ENCODE data around the gene FOXP1.

Gene FOXP1

GRCh38 chr3:71206305-71207165, 377.0 kb downstream of the FOXP1 start:
- Histone ChIP-seq H3K9ac (ENCODE audit: low read length) (no peak overlapping the region), H3K4me1 (ENCODE audit: low read length) (no peaks in the 10 kb centered on the region), H3K27ac (ENCODE audit: low read length) (no peak overlapping the region), H3K9me3 (ENCODE audit: insufficient read depth, low read length) (no peaks in the 10 kb centered on the region), H4K20me1 (ENCODE audit: insufficient read depth, low read length) (no peaks in the 10 kb centered on the region), H3K4me2 (ENCODE audit: low read length) (no peak overlapping the region), H3K4me3 (ENCODE audit: low read length) (no peak overlapping the region), H2AFZ (ENCODE audit: low read depth, low read length) (no peak overlapping the region), H3K36me3 (replicated peaks; ENCODE audit: low read depth, low read length) (no peaks in the 10 kb centered on the region), H3K27me3 (ENCODE audit: low read depth, low read length) (no peaks in the 10 kb centered on the region), H3K79me2 (ENCODE audit: low read length) (no peaks in the 10 kb centered on the region)
- no peak for TF ChIP-seq EZH2phosphoT487 (IDR thresholded peaks at IDR 0.05; ENCODE audit: low read depth)
- TF ChIP-seq, protein P1, sequence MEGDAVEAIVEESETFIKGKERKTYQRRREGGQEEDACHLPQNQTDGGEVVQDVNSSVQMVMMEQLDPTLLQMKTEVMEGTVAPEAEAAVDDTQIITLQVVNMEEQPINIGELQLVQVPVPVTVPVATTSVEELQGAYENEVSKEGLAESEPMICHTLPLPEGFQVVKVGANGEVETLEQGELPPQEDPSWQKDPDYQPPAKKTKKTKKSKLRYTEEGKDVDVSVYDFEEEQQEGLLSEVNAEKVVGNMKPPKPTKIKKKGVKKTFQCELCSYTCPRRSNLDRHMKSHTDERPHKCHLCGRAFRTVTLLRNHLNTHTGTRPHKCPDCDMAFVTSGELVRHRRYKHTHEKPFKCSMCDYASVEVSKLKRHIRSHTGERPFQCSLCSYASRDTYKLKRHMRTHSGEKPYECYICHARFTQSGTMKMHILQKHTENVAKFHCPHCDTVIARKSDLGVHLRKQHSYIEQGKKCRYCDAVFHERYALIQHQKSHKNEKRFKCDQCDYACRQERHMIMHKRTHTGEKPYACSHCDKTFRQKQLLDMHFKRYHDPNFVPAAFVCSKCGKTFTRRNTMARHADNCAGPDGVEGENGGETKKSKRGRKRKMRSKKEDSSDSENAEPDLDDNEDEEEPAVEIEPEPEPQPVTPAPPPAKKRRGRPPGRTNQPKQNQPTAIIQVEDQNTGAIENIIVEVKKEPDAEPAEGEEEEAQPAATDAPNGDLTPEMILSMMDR (IDR thresholded peaks at IDR 0.05; ENCODE audit: low read depth, low read length): no peak

- no peaks in the 10 kb centered on the region for H3K9me3 ChIP-seq (ENCODE audit: insufficient read depth, low read length)
- H2AFZ ChIP-seq (ENCODE audit: low read depth, low read length): no peak overlapping the region
- H3K4me1 ChIP-seq (ENCODE audit: low read length): no peaks in the 10 kb centered on the region
- no peaks in the 10 kb centered on the region for H3K79me2 ChIP-seq (ENCODE audit: low read length)
- no peaks in the 10 kb centered on the region for H3K27me3 ChIP-seq (ENCODE audit: low read depth, low read length)
- H3K9ac ChIP-seq (ENCODE audit: low read length): no peak overlapping the region
- no peaks in the 10 kb centered on the region for H4K20me1 ChIP-seq (ENCODE audit: insufficient read depth, low read length)
- no peak overlapping the region for H3K4me2 ChIP-seq (ENCODE audit: low read length)
- H3K27ac ChIP-seq (ENCODE audit: low read length): no peak overlapping the region
- TF ChIP-seq EZH2phosphoT487 (IDR thresholded peaks at IDR 0.05; ENCODE audit: low read depth): no peak
- H3K36me3 ChIP-seq (replicated peaks; ENCODE audit: low read depth, low read length): no peaks in the 10 kb centered on the region
- H3K4me3 ChIP-seq (ENCODE audit: low read length): no peak overlapping the region
Measured at GRCh38 chr3:71203727-71204488, 379.6 kb downstream of the FOXP1 start.

GRCh38 chr3:71202848-71203533, 380.5 kb downstream of the FOXP1 start:
- Histone ChIP-seq H3K4me2 (ENCODE audit: low read length) (no peak overlapping the region), H3K79me2 (ENCODE audit: low read length) (no peaks in the 10 kb centered on the region), H3K9ac (ENCODE audit: low read length) (no peak overlapping the region), H3K9me3 (ENCODE audit: insufficient read depth, low read length) (no peaks in the 10 kb centered on the region), H3K27ac (ENCODE audit: low read length) (no peak overlapping the region), H4K20me1 (ENCODE audit: insufficient read depth, low read length) (no peaks in the 10 kb centered on the region), H3K27me3 (ENCODE audit: low read depth, low read length) (no peaks in the 10 kb centered on the region), H3K4me3 (ENCODE audit: low read length) (no peak overlapping the region), H3K36me3 (replicated peaks; ENCODE audit: low read depth, low read length) (no peaks in the 10 kb centered on the region), H2AFZ (ENCODE audit: low read depth, low read length) (no peak overlapping the region), H3K4me1 (ENCODE audit: low read length) (no peaks in the 10 kb centered on the region)
- TF ChIP-seq EZH2phosphoT487 (IDR thresholded peaks at IDR 0.05; ENCODE audit: low read depth): no peak
- TF ChIP-seq, protein P1 (IDR thresholded peaks at IDR 0.05; ENCODE audit: low read depth, low read length): no peak

GRCh38 chr3:71201939-71202338, 381.6 kb downstream of the FOXP1 start:
- no peak overlapping the region for H3K4me3 ChIP-seq (ENCODE audit: low read length)
- H3K27ac ChIP-seq (ENCODE audit: low read length): no peak overlapping the region
- H3K36me3 ChIP-seq (replicated peaks; ENCODE audit: low read depth, low read length): no peaks in the 10 kb centered on the region
- no peaks in the 10 kb centered on the region for H3K79me2 ChIP-seq (ENCODE audit: low read length)
- no peaks in the 10 kb centered on the region for H3K4me1 ChIP-seq (ENCODE audit: low read length)
- no peaks in the 10 kb centered on the region for H3K9me3 ChIP-seq (ENCODE audit: insufficient read depth, low read length)
- no peak overlapping the region for H3K9ac ChIP-seq (ENCODE audit: low read length)
- H2AFZ ChIP-seq (ENCODE audit: low read depth, low read length): no peak overlapping the region
- H3K4me2 ChIP-seq (ENCODE audit: low read length): no peak overlapping the region
- H3K27me3 ChIP-seq (ENCODE audit: low read depth, low read length): no peaks in the 10 kb centered on the region
- TF ChIP-seq EZH2phosphoT487 (IDR thresholded peaks at IDR 0.05; ENCODE audit: low read depth): no peak
- TF ChIP-seq, protein P1 (IDR thresholded peaks at IDR 0.05; ENCODE audit: low read depth, low read length): no peak
- H4K20me1 ChIP-seq (ENCODE audit: insufficient read depth, low read length): no peaks in the 10 kb centered on the region

Measured in OCI-LY3 (cell line).